Epithelial cell of esophagus (primary cell): ENCODE data around the gene LTA.

ENCODE experiments used
- DNase-seq: peaks from one replicate; pipeline ENCODE4 v3.0.0; 2010; ENCODE audit warnings: low read depth
- H3K4me3 ChIP-seq: 2 replicates; pipeline ENCODE4 v1.5.1; 2011; ENCODE audit warnings: mild to moderate bottlenecking, low read length, control low read depth
- TF ChIP-seq, protein P1 (sequence below): IDR thresholded peaks from 2 replicates; pipeline ENCODE4 v1.5.1; 2011; ENCODE audit warnings: low read depth, mild to moderate bottlenecking, low read length, control low read depth, inconsistent platforms; ENCODE audit not compliant: insufficient read depth; ENCODE audit errors: missing control alignments

The LTA gene

DNA sequence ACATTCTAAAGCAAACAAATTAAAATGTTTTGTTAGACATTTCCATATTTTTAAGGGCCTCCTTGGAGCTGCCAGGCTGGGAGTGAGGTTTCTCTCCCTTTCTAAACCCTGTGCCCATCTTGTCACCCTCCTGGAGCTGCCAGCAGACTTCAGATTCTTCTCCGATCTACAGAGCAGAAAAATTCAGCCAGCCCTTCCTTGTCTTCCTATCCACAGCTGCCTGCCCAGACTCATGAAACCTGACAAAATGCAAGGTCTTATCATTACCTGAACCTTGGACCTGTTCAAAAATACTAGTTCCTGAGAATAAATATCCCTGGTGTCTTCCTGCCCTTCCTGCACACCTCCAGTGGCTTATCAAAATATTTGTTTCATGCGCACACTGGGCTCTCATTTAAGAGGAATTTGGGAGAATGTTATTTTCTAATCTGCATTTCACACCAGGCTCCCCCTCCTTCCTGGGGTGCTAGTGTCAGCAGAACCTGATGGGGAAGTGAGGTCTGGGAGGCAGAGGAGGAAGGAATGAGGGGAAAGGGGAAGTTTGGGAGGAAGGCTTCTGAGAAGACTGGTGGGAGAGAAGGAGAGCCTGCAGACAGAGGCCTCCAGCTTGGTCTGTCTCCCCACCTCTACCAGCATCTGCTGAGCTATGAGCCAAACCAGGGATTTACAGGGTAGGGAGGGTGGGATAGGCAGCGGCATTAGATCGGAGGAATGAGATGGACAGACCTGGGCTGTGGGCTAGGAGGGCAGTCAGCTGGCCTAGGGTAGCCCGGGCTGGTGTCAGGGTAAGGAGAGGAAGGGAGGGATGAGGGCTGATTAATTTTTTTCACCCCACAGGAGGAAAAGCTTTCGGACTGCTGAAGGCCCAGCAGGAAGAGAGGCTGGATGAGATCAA, 42.8 kb downstream of the LTA start, which contains the start of gene AIF1:
Gene AIF1 (plus strand): TSS at position 551 of the 895 bp plus-strand sequence. CDS start 96 bp downstream, at position 647.
- TF ChIP-seq, protein P1, sequence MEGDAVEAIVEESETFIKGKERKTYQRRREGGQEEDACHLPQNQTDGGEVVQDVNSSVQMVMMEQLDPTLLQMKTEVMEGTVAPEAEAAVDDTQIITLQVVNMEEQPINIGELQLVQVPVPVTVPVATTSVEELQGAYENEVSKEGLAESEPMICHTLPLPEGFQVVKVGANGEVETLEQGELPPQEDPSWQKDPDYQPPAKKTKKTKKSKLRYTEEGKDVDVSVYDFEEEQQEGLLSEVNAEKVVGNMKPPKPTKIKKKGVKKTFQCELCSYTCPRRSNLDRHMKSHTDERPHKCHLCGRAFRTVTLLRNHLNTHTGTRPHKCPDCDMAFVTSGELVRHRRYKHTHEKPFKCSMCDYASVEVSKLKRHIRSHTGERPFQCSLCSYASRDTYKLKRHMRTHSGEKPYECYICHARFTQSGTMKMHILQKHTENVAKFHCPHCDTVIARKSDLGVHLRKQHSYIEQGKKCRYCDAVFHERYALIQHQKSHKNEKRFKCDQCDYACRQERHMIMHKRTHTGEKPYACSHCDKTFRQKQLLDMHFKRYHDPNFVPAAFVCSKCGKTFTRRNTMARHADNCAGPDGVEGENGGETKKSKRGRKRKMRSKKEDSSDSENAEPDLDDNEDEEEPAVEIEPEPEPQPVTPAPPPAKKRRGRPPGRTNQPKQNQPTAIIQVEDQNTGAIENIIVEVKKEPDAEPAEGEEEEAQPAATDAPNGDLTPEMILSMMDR: no peak
- DNase-seq: no peak
- H3K4me3 ChIP-seq: no peak within 1 kb of the TSS

DNA sequence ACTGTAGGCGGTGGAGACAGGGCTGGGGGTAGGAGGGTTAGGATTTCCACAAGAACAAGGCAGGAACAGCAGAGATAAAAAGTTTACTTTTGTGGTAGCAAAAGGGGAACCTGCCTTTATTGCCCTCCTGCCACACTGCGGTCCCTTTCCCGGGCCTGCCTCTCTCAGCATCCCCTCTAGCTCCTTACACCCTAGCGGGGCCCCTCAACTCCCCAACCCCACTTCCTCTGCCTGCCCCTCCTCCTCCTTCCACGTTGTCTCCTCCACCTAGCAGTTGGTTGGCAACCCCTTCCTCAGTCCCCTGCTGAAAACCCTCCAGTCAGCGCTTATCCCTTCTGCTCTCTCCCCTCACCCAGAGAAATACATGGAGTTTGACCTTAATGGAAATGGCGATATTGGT, 43.7 kb downstream of the LTA start:
- H3K4me3 ChIP-seq: no peak overlapping the region
- TF ChIP-seq, protein P1: no peak
- DNase-seq: no peak

DNA sequence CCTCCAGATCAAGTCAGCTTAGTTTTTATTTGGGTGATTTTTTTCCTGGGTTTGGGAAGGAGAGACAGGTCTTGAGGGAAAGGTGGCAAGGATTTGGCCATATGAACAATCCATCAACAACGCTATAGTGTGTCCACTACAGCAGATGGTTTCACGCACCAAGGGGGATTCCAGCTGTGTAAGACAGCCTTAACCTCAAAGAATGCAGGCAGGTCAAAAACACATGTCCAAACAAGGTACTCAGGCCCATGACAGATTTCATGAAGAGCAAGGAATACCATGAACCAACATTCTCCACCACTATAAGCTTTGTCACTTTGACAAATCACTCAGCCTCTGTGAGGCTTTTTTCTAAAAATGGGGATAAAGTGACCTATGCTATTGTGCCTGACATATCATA, 44.9 kb downstream of the LTA start:
- no peak overlapping the region for H3K4me3 ChIP-seq
- peak; percentile 64 for DNase-seq
- TF ChIP-seq, protein P1: no peak

DNA sequence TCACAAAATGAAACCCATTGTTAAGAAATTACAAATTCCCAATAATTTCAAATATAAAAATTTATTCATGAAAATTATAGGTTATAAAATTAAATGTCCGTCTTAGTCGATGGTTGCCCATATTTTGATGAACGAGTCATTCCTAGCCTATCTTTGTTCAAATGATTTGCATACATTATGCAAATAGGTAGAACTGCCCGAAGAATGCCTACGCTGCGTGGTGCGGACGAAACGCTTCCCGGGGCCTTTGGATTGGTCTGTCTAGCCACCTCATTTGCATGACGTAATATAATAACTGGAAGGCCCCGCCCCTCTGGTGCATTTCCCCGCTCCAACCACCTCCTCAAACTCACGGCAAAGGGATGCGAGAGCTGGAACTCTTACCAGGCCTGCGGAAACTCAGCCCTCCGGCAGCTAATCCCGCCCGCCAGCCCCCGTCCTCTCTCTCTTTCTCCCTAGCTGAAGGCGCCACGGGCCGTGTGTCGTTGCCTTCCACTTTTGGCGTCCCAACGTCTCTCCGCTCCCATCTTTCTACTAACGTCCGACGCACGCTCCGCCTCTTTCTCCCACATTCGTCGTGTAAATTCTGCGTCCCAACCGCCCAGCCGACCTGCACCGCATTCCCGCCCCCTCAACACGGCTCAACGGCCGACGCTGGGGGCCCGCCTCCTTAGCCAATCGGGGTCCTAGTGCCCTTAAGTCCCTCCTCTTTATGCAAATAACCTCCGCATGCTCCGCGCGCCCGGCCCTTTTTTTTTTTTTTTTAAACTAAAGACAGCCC, 47.9 kb downstream of the LTA start:
- TF ChIP-seq, protein P1: no peak
- H3K4me3 ChIP-seq: peak overlapping the region; percentile 82
- peak; percentile 100 for DNase-seq

GRCh38 chr6:31620586-31621319, 48.7 kb downstream of the LTA start, which contains the start of gene PRRC2A:
PRRC2A (plus strand) TSS chr6:31620715; CDS start chr6:31622790, 2,075 bp downstream.
- DNase-seq: no peak
- peak within 1 kb of the TSS; percentile 82 for H3K4me3 ChIP-seq
- TF ChIP-seq, protein P1: no peak

DNA sequence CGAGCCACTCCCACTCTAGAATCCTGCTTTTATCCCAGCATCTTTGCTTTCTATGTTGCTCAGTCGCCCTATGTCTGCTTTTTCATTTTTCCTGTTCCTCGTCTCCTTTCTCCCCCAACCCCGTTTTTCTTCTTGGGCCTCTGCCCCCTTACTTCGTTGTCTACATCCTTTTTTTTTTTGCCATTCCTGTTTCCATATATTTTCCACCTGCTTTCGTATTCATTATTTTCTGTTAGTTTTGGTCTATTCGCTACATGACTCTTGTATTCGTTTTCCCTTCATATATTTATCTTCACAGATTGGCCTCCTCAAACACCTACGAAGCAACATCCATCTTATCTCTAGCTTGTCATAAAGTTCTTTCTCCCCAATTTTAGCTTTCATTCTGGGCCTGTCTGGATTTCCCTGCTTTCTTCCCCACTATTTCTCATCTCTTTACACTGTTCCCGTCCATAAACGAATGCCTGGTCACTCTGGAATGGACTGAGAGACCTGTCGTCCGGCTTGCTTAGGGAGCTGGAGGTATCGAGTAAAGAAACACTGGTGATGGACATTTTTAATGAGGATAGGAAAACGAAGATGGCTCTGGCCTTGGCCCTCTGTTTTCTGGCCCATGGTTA, 49.3 kb downstream of the LTA start:
- TF ChIP-seq, protein P1: no peak
- H3K4me3 ChIP-seq: peak overlapping the region; percentile 82
- no peak for DNase-seq
